Activated T-cell treated with anti-CD3 and anti-CD28 coated beads, Interleukin-2, amount 50 U/mL, for 72 hours (primary cell): Measurements from ENCODE around the gene CEMIP2. TPM values are rescaled to one million over a fixed set of nuclear protein-coding genes. Genes with fewer than 3 reads are reported as not detected.
A peak's percentile ranks its signal among the peaks of the same experiment; 100 is the strongest.

Experiments used
- ATAC-seq, 2 donors: fragments of 150-1000 bp; cut with Tn5 transposase; replicated peaks in 1 of 2; 2 replicates each; pipeline ENCODE4 v1.10.0; 2021; ENCODE audit warnings: moderate library complexity in 2 of 2, mild to moderate bottlenecking in 1 of 2
- DNase-seq, 2 donors: peaks; one replicate each; pipeline ENCODE4 v3.0.0; 2021 to 2022; ENCODE audit warnings: mixed read lengths in 1 of 2
- H3K27ac Mint-ChIP-seq: one replicate; pipeline ENCODE4 v1.8.0; 2022; ENCODE audit warnings: mild to moderate bottlenecking, moderate library complexity, mixed read lengths
- H3K27me3 Mint-ChIP-seq: one replicate; pipeline ENCODE4 v1.8.0; 2022; ENCODE audit warnings: low read depth, mixed read lengths
- H3K36me3 Mint-ChIP-seq, 2 donors: one replicate each; pipeline ENCODE4 v1.8.0; 2022; ENCODE audit warnings: mixed read lengths in 2 of 2, mild to moderate bottlenecking in 1 of 2; ENCODE audit not compliant: insufficient read depth in 2 of 2
- H3K4me1 Mint-ChIP-seq: one replicate; pipeline ENCODE4 v1.8.0; 2022; ENCODE audit warnings: low read depth, mixed read lengths
- H3K4me3 Mint-ChIP-seq, 2 donors: one replicate each; pipeline ENCODE4 v1.8.0; 2022; ENCODE audit warnings: mild to moderate bottlenecking in 2 of 2, mixed read lengths in 2 of 2, moderate library complexity in 2 of 2
- H3K9me3 Mint-ChIP-seq, 2 donors: one replicate each; pipeline ENCODE4 v1.8.0; 2022; ENCODE audit warnings: mixed read lengths in 2 of 2
- total RNA-seq, 2 donors: library from RNA; stranded (reverse); gene quantifications; one replicate each; pipeline ENCODE4 v1.2.3, GENCODE V29; 2022

CEMIP2 gene
- total RNA-seq, 2 donors from 2014 or later = 46.7 to 62.2 TPM

- peak overlapping the region; percentile 36 for H3K27ac Mint-ChIP-seq
- no peaks in the 10 kb centered on the region for H3K27me3 Mint-ChIP-seq
- peaks cover 6 to 37% of the 10 kb centered on the region in 2 donors for H3K36me3 Mint-ChIP-seq
- H3K4me3 Mint-ChIP-seq = peak overlapping the region; percentile 4 to 76
- ATAC-seq (no peak), DNase-seq (no peak)
- peaks cover 52% of the 10 kb centered on the region for H3K4me1 Mint-ChIP-seq
- H3K9me3 Mint-ChIP-seq = no peaks in the 10 kb centered on the region
Measured at GRCh38 chr9:71685988-71686387, 82.3 kb downstream of the CEMIP2 start.

- ATAC-seq = peak; percentile 71 to 78
- peaks cover 51% of the 10 kb centered on the region for H3K4me1 Mint-ChIP-seq
- peaks cover 6 to 34% of the 10 kb centered on the region in 2 donors for H3K36me3 Mint-ChIP-seq
Measured at GRCh38 chr9:71685394-71685793, 82.9 kb downstream of the CEMIP2 start.

GRCh38 chr9:71684566-71684965 lies 83.7 kb downstream of the CEMIP2 start:
- DNase-seq = no peak
- peak overlapping the region in 1 of 2 donors; percentile 50 for H3K4me3 Mint-ChIP-seq
- no peak for ATAC-seq
- H3K9me3 Mint-ChIP-seq = no peaks in the 10 kb centered on the region
- peaks cover 4 to 26% of the 10 kb centered on the region in 2 donors for H3K36me3 Mint-ChIP-seq
- peaks cover 43% of the 10 kb centered on the region for H3K4me1 Mint-ChIP-seq
- H3K27me3 Mint-ChIP-seq = no peaks in the 10 kb centered on the region
- peak overlapping the region; percentile 68 for H3K27ac Mint-ChIP-seq

More at GRCh38 chr9:71685394-71685793, 82.9 kb downstream of the CEMIP2 start:
- DNase-seq = peak in 1 of 2 donors; percentile 20
- Mint-ChIP-seq H3K4me3 (peak overlapping the region; percentile 38 to 76), H3K27me3 (no peaks in the 10 kb centered on the region), H3K9me3 (no peaks in the 10 kb centered on the region), H3K27ac (peak overlapping the region; percentile 36)

DNA sequence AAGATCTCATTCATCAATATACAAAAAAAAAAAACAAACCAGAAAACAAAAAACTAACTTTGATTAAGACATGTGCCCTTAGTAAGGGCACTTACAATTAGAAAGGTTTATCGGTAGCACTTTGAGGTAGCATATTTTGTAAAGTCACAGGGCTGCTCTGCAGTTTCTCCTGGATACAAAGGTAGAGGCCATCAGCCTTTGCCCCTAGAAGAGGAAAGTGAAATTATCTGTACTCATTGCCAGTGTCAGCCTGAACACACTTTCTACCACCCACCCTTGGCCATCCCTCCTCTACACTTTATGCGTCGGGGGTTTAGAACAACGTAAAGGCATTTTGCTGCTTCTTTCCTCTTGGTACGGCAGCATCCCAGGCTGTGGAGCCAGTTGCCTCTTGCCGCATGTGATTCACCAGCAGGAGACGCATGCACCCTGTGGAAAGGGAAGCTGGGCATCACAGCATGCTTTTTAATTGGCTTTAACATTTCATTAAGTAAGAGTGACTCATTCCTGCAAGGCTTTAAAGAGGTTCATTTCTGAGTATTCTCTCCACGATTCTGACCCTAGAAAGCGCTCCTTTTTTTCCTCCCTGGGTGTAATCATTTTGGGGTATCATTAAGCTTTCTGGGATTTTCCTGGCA lies 84.6 kb downstream of the CEMIP2 start:
- ATAC-seq = no peak
- Mint-ChIP-seq H3K27ac (peak overlapping the region; percentile 68), H3K9me3 (no peaks in the 10 kb centered on the region), H3K4me3 (peak overlapping the region in 1 of 2 donors; percentile 62), H3K4me1 (peaks cover 35% of the 10 kb centered on the region), H3K27me3 (no peaks in the 10 kb centered on the region), H3K36me3 (peaks cover 4 to 18% of the 10 kb centered on the region in 2 donors)
- DNase-seq = no peak

DNA sequence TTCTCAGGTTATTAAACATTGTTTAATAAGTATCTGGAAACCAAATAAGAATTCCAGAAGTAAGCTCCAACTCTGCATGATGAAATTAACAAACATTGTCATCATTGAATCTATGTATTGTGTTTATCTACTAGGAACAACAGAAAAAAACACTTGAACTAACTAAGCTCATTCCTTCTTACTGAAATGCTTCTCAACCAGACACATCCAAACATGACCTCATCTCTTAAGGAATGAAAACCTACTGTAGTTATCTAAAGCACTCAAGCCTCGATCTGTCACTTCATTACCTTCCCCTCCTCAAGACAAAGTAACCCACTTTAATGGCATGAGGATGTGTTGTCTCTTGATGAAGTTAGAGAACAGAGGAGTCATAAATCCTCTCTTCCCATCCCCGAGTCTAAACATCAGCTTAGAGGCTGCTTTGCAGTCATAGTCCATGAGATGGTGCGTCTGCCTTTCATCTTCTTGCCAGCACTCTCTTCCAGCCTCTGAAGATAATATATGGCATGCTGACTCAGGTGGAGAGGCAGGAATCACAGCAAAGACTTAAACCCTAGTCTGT lies 86.5 kb downstream of the CEMIP2 start:
- peaks cover 4 to 10% of the 10 kb centered on the region in 2 donors for H3K36me3 Mint-ChIP-seq
- H3K9me3 Mint-ChIP-seq = no peaks in the 10 kb centered on the region
- DNase-seq = no peak
- H3K27ac Mint-ChIP-seq = no peak overlapping the region
- ATAC-seq = no peak
- H3K27me3 Mint-ChIP-seq = no peaks in the 10 kb centered on the region
- no peak overlapping the region for H3K4me3 Mint-ChIP-seq
- peaks cover 34% of the 10 kb centered on the region for H3K4me1 Mint-ChIP-seq

- peaks cover 4 to 10% of the 10 kb centered on the region in 2 donors for H3K36me3 Mint-ChIP-seq
- no peak overlapping the region for H3K27ac Mint-ChIP-seq
- peaks cover 29% of the 10 kb centered on the region for H3K4me1 Mint-ChIP-seq
- DNase-seq = no peak
- no peak overlapping the region for H3K4me3 Mint-ChIP-seq
- no peak for ATAC-seq
- H3K27me3 Mint-ChIP-seq = no peaks in the 10 kb centered on the region
- H3K9me3 Mint-ChIP-seq = no peaks in the 10 kb centered on the region
Measured at GRCh38 chr9:71681104-71681707, 87.1 kb downstream of the CEMIP2 start.

- no peak for ATAC-seq
- Mint-ChIP-seq H3K36me3 (peaks cover 0 to 6% of the 10 kb centered on the region in 2 donors), H3K27ac (peak overlapping the region; percentile 54), H3K4me1 (peaks cover 21% of the 10 kb centered on the region), H3K27me3 (no peaks in the 10 kb centered on the region), H3K4me3 (no peak overlapping the region), H3K9me3 (no peaks in the 10 kb centered on the region)
- DNase-seq = no peak
Measured at GRCh38 chr9:71680189-71680980, 87.9 kb downstream of the CEMIP2 start.

GRCh38 chr9:71678999-71679398 lies 89.3 kb downstream of the CEMIP2 start:
- DNase-seq (no peak), ATAC-seq (no peak)
- Mint-ChIP-seq H3K36me3 (peaks cover 0 to 3% of the 10 kb centered on the region in 2 donors), H3K27me3 (no peaks in the 10 kb centered on the region), H3K4me1 (peaks cover 9% of the 10 kb centered on the region), H3K9me3 (no peaks in the 10 kb centered on the region), H3K4me3 (no peak overlapping the region), H3K27ac (peak overlapping the region; percentile 24)

DNA sequence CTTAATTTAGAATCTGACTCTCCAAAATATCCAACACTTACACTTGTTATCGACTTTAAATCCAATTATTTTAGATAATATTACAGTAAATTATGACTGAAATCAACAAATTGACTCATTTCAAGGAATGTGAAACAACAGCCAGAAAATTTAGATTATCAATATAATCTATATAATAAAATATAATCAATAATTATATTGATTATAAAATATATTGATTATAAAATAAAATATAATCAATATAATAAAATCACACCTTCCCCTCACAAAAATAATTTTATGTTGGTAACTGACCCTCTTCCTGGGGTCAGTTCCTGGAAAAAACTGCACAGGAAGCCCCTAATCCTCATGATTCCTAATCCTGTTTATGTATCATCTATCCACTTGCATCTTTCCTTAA lies 91.1 kb downstream of the CEMIP2 start:
- H3K27ac Mint-ChIP-seq = no peak overlapping the region
- no peaks in the 10 kb centered on the region for H3K27me3 Mint-ChIP-seq
- H3K4me1 Mint-ChIP-seq = peaks cover 7% of the 10 kb centered on the region
- H3K36me3 Mint-ChIP-seq = no peaks in the 10 kb centered on the region
- no peaks in the 10 kb centered on the region for H3K9me3 Mint-ChIP-seq
- no peak for DNase-seq
- no peak for ATAC-seq
- H3K4me3 Mint-ChIP-seq = no peak overlapping the region

DNA sequence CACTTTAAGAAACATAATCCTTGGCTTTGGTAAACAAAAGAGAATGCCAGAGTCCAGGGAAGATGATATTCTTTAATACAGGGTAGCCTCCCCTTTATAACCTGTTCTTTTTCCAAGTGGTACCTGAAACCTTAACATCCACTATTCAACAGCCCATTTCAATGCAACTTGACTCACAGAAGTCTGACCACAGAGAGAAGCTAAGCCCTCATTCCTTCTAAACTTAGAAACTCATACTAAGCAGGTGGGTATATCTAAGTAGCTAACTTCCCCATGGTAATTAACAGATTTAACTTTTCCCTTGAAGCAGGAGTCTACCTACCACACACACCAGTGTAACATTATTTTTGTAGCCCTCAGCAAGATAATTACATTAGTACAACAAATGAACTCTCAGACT lies 91.9 kb downstream of the CEMIP2 start:
- Mint-ChIP-seq H3K4me3 (no peak overlapping the region), H3K4me1 (peaks cover 7% of the 10 kb centered on the region), H3K9me3 (no peaks in the 10 kb centered on the region), H3K27me3 (no peaks in the 10 kb centered on the region), H3K27ac (no peak overlapping the region), H3K36me3 (no peaks in the 10 kb centered on the region)
- ATAC-seq (no peak), DNase-seq (no peak)

- ATAC-seq (no peak), DNase-seq (no peak)
- Mint-ChIP-seq H3K27ac (no peak overlapping the region), H3K36me3 (no peaks in the 10 kb centered on the region), H3K4me1 (peaks cover 7% of the 10 kb centered on the region), H3K27me3 (no peaks in the 10 kb centered on the region), H3K4me3 (no peak overlapping the region), H3K9me3 (no peaks in the 10 kb centered on the region)
Measured at GRCh38 chr9:71675857-71676165, 92.5 kb downstream of the CEMIP2 start.

DNA sequence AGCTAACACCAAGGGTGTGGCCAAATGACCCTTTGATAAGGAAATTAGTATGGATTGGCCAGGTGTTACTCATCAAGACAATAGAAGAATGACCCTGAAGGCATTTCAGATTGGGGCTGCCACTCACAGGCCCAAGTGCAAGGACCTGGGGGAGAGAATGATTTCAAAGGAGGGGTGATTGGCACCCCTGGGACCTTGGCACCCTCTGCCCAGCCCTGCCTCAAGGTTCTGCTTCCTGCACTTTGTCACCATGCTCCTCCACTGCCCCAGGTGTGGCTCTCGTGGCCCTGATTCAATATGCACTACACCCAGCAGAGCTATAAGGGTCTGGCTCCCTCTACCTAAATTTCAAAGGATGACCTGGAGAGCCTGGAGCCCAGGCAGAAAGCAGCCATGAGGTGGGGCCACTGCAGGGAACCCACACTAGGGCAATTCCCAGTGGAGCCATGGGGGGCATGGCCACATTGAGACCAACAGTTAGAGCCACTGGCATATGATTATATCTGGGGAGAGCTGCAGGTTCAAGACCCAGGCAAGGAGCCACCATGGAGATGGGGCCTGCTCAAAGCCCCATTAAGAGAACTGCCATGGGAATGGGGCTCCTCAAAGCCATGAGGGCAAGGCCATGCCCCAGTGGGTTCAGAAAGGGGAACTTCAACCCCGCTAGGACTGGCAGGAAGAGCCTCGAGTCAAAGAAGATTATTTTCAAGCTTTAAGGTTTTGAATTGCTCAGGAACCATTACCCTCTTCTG lies 93.0 kb downstream of the CEMIP2 start:
- H3K27ac Mint-ChIP-seq = no peak overlapping the region
- no peaks in the 10 kb centered on the region for H3K27me3 Mint-ChIP-seq
- H3K4me1 Mint-ChIP-seq = peaks cover 7% of the 10 kb centered on the region
- no peak overlapping the region for H3K4me3 Mint-ChIP-seq
- no peaks in the 10 kb centered on the region for H3K36me3 Mint-ChIP-seq
- H3K9me3 Mint-ChIP-seq = no peaks in the 10 kb centered on the region
- ATAC-seq (no peak), DNase-seq (no peak)
